ENCODE results near the gene TAS2R4.
"Not testable (repeated sequence)": the region's sequence is repeated elsewhere in the genome, so short reads cannot be mapped to it uniquely, and the experiment has no call there.

The TAS2R4 gene

GRCh38 chr7:141776374-141776773 lies at the start of gene TAS2R4:
Gene TAS2R4, plus strand, starts transcription at chr7:141776674. Its CDS starts 1,815 bp downstream, at chr7:141778489.
- DNase-seq, result no peak

GRCh38 chr7:141729020-141729419 lies 47.5 kb upstream of the TAS2R4 start:
- DNase-seq, result no peak

- no peak for DNase-seq
These were observed 44.9 kb upstream of the TAS2R4 start for GRCh38 chr7:141731476-141732149.

GRCh38 chr7:141737118-141737835 lies 39.2 kb upstream of the TAS2R4 start:
- no peak for DNase-seq

- peak; percentile 97 for DNase-seq
These were observed 38.5 kb upstream of the TAS2R4 start, which contains the start of gene SSBP1 for GRCh38 chr7:141737836-141738591. Gene SSBP1, plus strand, starts transcription at chr7:141738358. Its CDS starts 809 bp downstream, at chr7:141739167.

GRCh38 chr7:141738592-141739013 lies 37.9 kb upstream of the TAS2R4 start:
- DNase-seq, result no peak

GRCh38 chr7:141739250-141739649 lies 37.2 kb upstream of the TAS2R4 start:
- no peak for DNase-seq

- DNase-seq, result no peak
These were observed 34.2 kb upstream of the TAS2R4 start for GRCh38 chr7:141742229-141742628.

- no peak for DNase-seq
These were observed 32.3 kb upstream of the TAS2R4 start for GRCh38 chr7:141744131-141744530.

- DNase-seq, result no peak
These were observed 28.1 kb upstream of the TAS2R4 start for GRCh38 chr7:141748396-141748795.

- not testable (repeated sequence) for DNase-seq
These were observed 24.6 kb upstream of the TAS2R4 start for GRCh38 chr7:141751904-141752303.

- DNase-seq, result no peak
These were observed 23.8 kb upstream of the TAS2R4 start for GRCh38 chr7:141752634-141753033.

- no peak for DNase-seq
These were observed 21.5 kb upstream of the TAS2R4 start for GRCh38 chr7:141754939-141755338.

- DNase-seq, result no peak
These were observed 12.7 kb upstream of the TAS2R4 start, which contains the start of gene TAS2R3 for GRCh38 chr7:141763797-141764196. Gene TAS2R3, plus strand, starts transcription at chr7:141764097. Its CDS starts 62 bp downstream, at chr7:141764159.

GRCh38 chr7:141770083-141770583 lies 6.3 kb upstream of the TAS2R4 start:
- DNase-seq, result not testable (repeated sequence)

GRCh38 chr7:141785706-141786552 lies 9.5 kb downstream of the TAS2R4 start:
- DNase-seq, result peak; percentile 2

- no peak for DNase-seq
These were observed 11.8 kb downstream of the TAS2R4 start for GRCh38 chr7:141788296-141788695.

- DNase-seq, result no peak
These were observed 13.4 kb downstream of the TAS2R4 start, which contains the start of gene TAS2R5 for GRCh38 chr7:141789917-141790316. Gene TAS2R5, plus strand, starts transcription at chr7:141790217. Its CDS starts 145 bp downstream, at chr7:141790362.

- no peak for DNase-seq
These were observed 16.1 kb downstream of the TAS2R4 start for GRCh38 chr7:141792526-141792925.

GRCh38 chr7:141820067-141820466 lies 43.6 kb downstream of the TAS2R4 start:
- no peak for DNase-seq

GRCh38 chr7:141822432-141822831 lies 46.0 kb downstream of the TAS2R4 start:
- DNase-seq, result not testable (repeated sequence)
